ENCODE data around the gene LSM4. TPM values are rescaled to one million over a fixed set of nuclear protein-coding genes. Genes with fewer than 3 reads are reported as not detected.

Gene LSM4
- total and polyA plus RNA-seq, 10 of the 15 experiments (the other 5 are each of a cell fraction or from before 2014, with no cell fraction given): 12.6 to 652 (median 217) TPM

GRCh38 chr19:18278521-18279265 is 44.2 kb downstream of the LSM4 start:
- in situ Hi-C loops (cut with MboI) (loop anchor here (5.0 kb wide), 2 partner anchors 44 to 129 kb away; partner anchors contain the start of gene LSM4), intact Hi-C loops (cut with micrococcal nuclease; ENCODE audit: unreplicated experiment) (loop anchor here (1.0 to 5.0 kb wide), 4 partner anchors 27 to 64 kb away; partner anchors contain the start of genes LSM4 and PGPEP1)
- ATAC-seq (no peak), DNase-seq (ENCODE audit: low read depth, low spot score) (no peak), FAIRE-seq (peak; percentile 85)
- Histone ChIP-seq H3K4me1 (ENCODE audit: control insufficient read depth, insufficient read depth, low read length) (peaks cover 21% of the 10 kb centered on the region), H4K20me1 (ENCODE audit: control insufficient read depth, insufficient read depth) (peaks cover 14% of the 10 kb centered on the region), H3K27me3 (replicated peaks in 1 of 2; ENCODE audit: control insufficient read depth in 2 of 2, insufficient read depth in 2 of 2, low read length in 1 of 2) (no peaks in the 10 kb centered on the region), H3K4me3 (peak overlapping the region; percentile 98), H3K9me3 (replicated peaks; ENCODE audit: control insufficient read depth, insufficient read depth, low read length) (no peaks in the 10 kb centered on the region), H3K4me2 (ENCODE audit: control insufficient read depth, insufficient read depth) (peak overlapping the region; percentile 91), H2AFZ (ENCODE audit: control insufficient read depth, low read depth, low read length) (no peak overlapping the region), H3K79me2 (ENCODE audit: control insufficient read depth, insufficient read depth, low read length) (peaks cover 40% of the 10 kb centered on the region), H3K36me3 (ENCODE audit: control insufficient read depth in 2 of 2, insufficient read depth in 2 of 2, low read length in 1 of 2) (peaks cover 0 to 4% of the 10 kb centered on the region in 2 experiments; a peak in 2 of 4 replicates), H3K27ac (ENCODE audit: control insufficient read depth, insufficient read depth) (peak overlapping the region; percentile 60), H3K9ac (ENCODE audit: control insufficient read depth, insufficient read depth, low read length) (peak overlapping the region; percentile 93)
- BruUV-seq (replicated peaks): no TSS peak
- ChIA-PET POLR2A (interaction anchor here (0.7 to 8.4 kb wide), 16 partner anchors 13 to 308 kb away, joined by 3 to 206 read pairs (median 23); partner anchors contain the start of genes LSM4, PGPEP1 and RAB3A), CTCF (interaction anchor here (0.9 to 14.1 kb wide), 34 partner anchors 9 to 165 kb away, joined by 3 to 516 read pairs (median 6); partner anchors contain the start of genes LSM4, PGPEP1 and RAB3A), RAD21 (ENCODE audit: unreplicated experiment) (interaction anchor here (0.6 to 7.1 kb wide), 23 partner anchors 13 to 141 kb away, joined by 3 to 259 read pairs (median 11); partner anchors contain the start of genes LSM4, MPV17L2, PGPEP1 and RAB3A), SMC1A (ENCODE audit: uncharacterized antibody, unreplicated experiment) (interaction anchor here (0.9 to 6.3 kb wide), 26 partner anchors 9 to 137 kb away, joined by 3 to 176 read pairs (median 5); partner anchors contain the start of genes LRRC25, LSM4 and MPV17L2)
- WGBS (ENCODE audit: insufficient coverage, insufficient replicate concordance, low lambda C conversion rate, missing lambda C conversion rate): 17% methylated on average over 10 of the region's 10 CpGs
- TF ChIP-seq POLR2AphosphoS2 (IDR thresholded peaks at IDR 0.05; ENCODE audit: low read depth, low read length) (no peak; the same call in 1 of the 2 replicates), HCFC1 (IDR thresholded peaks at IDR 0.05; ENCODE audit: low read length) (no peak), ESRRA (IDR thresholded peaks at IDR 0.05; ENCODE audit: low read length) (no peak), CREM (IDR thresholded peaks at IDR 0.05; ENCODE audit: low read depth) (no peak), SMC3 (IDR thresholded peaks at IDR 0.05; ENCODE audit: borderline replicate concordance, low read length) (0 out of 2 replicates have a peak, but pooled peaks have one; percentile 4), HDAC2 (IDR thresholded peaks at IDR 0.05) (no peak), ASH2L (IDR thresholded peaks at IDR 0.05; ENCODE audit: borderline replicate concordance, low read depth) (no peak), JUNB (IDR thresholded peaks at IDR 0.05) (no peak), MEF2B (IDR thresholded peaks at IDR 0.05; ENCODE audit: partially characterized antibody, poor library complexity, severe bottlenecking) (no peak), RELA (IDR thresholded peaks at IDR 0.05; ENCODE audit: borderline replicate concordance, partially characterized antibody) (no peak), RUNX3 (IDR thresholded peaks at IDR 0.05; ENCODE audit: low read length) (0 out of 2 replicates have a peak, but pooled peaks have one; percentile 2), USF1 (IDR thresholded peaks at IDR 0.05; ENCODE audit: borderline replicate concordance, extremely low read length, insufficient read depth, low read depth, low read length) (no peak), CHD2 (IDR thresholded peaks at IDR 0.05; ENCODE audit: borderline replicate concordance, low read depth, low read length) (no peak), BCL3 (IDR thresholded peaks at IDR 0.05; ENCODE audit: borderline replicate concordance, insufficient read depth, low read depth, low read length, poor library complexity, severe bottlenecking) (no peak), MYC (IDR thresholded peaks at IDR 0.05; ENCODE audit: insufficient read depth, insufficient read length, insufficient replicate concordance, low read length, severe bottlenecking) (no peak), BCL11A (IDR thresholded peaks at IDR 0.05; ENCODE audit: low read depth, low read length) (no peak), CHD1 (IDR thresholded peaks at IDR 0.05; ENCODE audit: low read depth, low read length) (no peak), SREBF2 (IDR thresholded peaks at IDR 0.05; ENCODE audit: low read length) (no peak)
- TF ChIP-seq, protein P1, sequence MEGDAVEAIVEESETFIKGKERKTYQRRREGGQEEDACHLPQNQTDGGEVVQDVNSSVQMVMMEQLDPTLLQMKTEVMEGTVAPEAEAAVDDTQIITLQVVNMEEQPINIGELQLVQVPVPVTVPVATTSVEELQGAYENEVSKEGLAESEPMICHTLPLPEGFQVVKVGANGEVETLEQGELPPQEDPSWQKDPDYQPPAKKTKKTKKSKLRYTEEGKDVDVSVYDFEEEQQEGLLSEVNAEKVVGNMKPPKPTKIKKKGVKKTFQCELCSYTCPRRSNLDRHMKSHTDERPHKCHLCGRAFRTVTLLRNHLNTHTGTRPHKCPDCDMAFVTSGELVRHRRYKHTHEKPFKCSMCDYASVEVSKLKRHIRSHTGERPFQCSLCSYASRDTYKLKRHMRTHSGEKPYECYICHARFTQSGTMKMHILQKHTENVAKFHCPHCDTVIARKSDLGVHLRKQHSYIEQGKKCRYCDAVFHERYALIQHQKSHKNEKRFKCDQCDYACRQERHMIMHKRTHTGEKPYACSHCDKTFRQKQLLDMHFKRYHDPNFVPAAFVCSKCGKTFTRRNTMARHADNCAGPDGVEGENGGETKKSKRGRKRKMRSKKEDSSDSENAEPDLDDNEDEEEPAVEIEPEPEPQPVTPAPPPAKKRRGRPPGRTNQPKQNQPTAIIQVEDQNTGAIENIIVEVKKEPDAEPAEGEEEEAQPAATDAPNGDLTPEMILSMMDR (IDR thresholded peaks at IDR 0.05 in 2 of 3, conservative IDR thresholded peaks at IDR 0.05 in 1 of 3; ENCODE audit: control insufficient read depth in 2 of 3, extremely low read depth in 1 of 3, insufficient read depth in 1 of 3, low read depth in 3 of 3, low read length in 3 of 3): peak; percentile 1 to 43 (median 38); a peak in 3 of 6 replicates
